Measurements from ENCODE around the gene ABLIM2. TPM values are rescaled to one million over a fixed set of nuclear protein-coding genes. Genes with fewer than 3 reads are reported as not detected.

ABLIM2 gene
- total and polyA plus RNA-seq, 2 of the 4 experiments (the other 2 are of a cell fraction) = under 0.01 to 0.10 TPM

- no peak overlapping the region for H2AK9ac ChIP-seq (replicated peaks; ENCODE audit: low read depth, low read length, poor library complexity)
- CTCF ChIA-PET = no interaction called here
Observed at GRCh38 chr4:8043596-8043995, 115.0 kb downstream of the ABLIM2 start.

More at GRCh38 chr4:8043596-8043995, 115.0 kb downstream of the ABLIM2 start:
- no peaks in the 10 kb centered on the region for H3K36me3 ChIP-seq (ENCODE audit: control insufficient read depth, insufficient read depth, low read length)
- no peak overlapping the region for H3K9ac ChIP-seq (ENCODE audit: low read depth, low read length)
- DNase-seq (no peak), ATAC-seq (ENCODE audit: low read depth) (no peak)
- no peak overlapping the region for H2AK5ac ChIP-seq (ENCODE audit: low read depth, low read length)
- intact Hi-C loops (cut with micrococcal nuclease) = no loop called here
- no peak overlapping the region for H2BK5ac ChIP-seq (ENCODE audit: low read depth, low read length, poor library complexity, severe bottlenecking)
- H3K56ac ChIP-seq (ENCODE audit: extremely low read depth, insufficient read depth, low read length) = no peak overlapping the region
- POLR2A ChIA-PET (ENCODE audit: unreplicated experiment) = no interaction called here
- H2BK120ac ChIP-seq (ENCODE audit: low read depth, low read length) = no peak overlapping the region
- no peaks in the 10 kb centered on the region for H4K20me1 ChIP-seq (ENCODE audit: insufficient read depth, low read length)
- H3K4ac ChIP-seq (ENCODE audit: low read depth, low read length) = no peak overlapping the region
- no peak overlapping the region for H4K8ac ChIP-seq (ENCODE audit: low read depth in 2 of 2, low read length in 2 of 2)
- no peak overlapping the region for H4K5ac ChIP-seq (ENCODE audit: low read depth, low read length)
- no peak overlapping the region for H3K14ac ChIP-seq (replicated peaks; ENCODE audit: low read depth, low read length)
- in situ Hi-C loops (cut with MboI; ENCODE audit: low sequenced_read_pairs) = no loop called here
- no peak overlapping the region for H2BK15ac ChIP-seq (ENCODE audit: low read depth, low read length)
- no peak overlapping the region for H4K91ac ChIP-seq (ENCODE audit: insufficient read depth, low read depth, low read length)
- WGBS, 2 experiments (ENCODE audit: extremely low coverage in 2 of 2, insufficient read length in 1 of 2) = 67% methylated on average over 14 of the region's 16 CpGs; no CpG with 5 or more reads in 1 of the 2 experiments
- no peak overlapping the region for H2AFZ ChIP-seq (replicated peaks; ENCODE audit: low read length, poor library complexity)
- H3K18ac ChIP-seq (ENCODE audit: low read depth, low read length) = no peak overlapping the region
- no peak overlapping the region for H3K4me2 ChIP-seq (ENCODE audit: low read depth, low read length)
- no peak for TF ChIP-seq BHLHE40 (IDR thresholded peaks at IDR 0.05; ENCODE audit: low read depth, low read length)
- no peaks in the 10 kb centered on the region for H3K79me1 ChIP-seq (ENCODE audit: low read depth in 1 of 2, low read length in 2 of 2)
- no peaks in the 10 kb centered on the region for H3K4me1 ChIP-seq (ENCODE audit: control insufficient read depth, insufficient read depth, low read length)
- no peak overlapping the region for H3K4me3 ChIP-seq (ENCODE audit: insufficient read depth, low read depth, low read length)
- BruUV-seq (replicated peaks) = no TSS peak
- no peaks in the 10 kb centered on the region for H3K9me1 ChIP-seq (ENCODE audit: insufficient read depth, low read length)
- H3K9me3 ChIP-seq (ENCODE audit: control insufficient read depth, insufficient read depth, low read length) = no peaks in the 10 kb centered on the region
- no peak overlapping the region for H3K27ac ChIP-seq (ENCODE audit: insufficient read depth, low read length)
- no peak overlapping the region for H2BK20ac ChIP-seq (ENCODE audit: low read depth, low read length)
- no peak overlapping the region for H3K23ac ChIP-seq (ENCODE audit: low read depth, low read length)
- peaks cover 71% of the 10 kb centered on the region for H3K27me3 ChIP-seq (ENCODE audit: control insufficient read depth, insufficient read depth, low read length)
- dilution Hi-C loops (cut with HindIII; ENCODE audit: low sequenced_read_pairs, unreplicated experiment) = no loop called here
